GM23338 (cell line): ENCODE data around the gene GARS1. TPM values are rescaled to one million over a fixed set of nuclear protein-coding genes. Genes with fewer than 3 reads are reported as not detected.

Experiments
- ATAC-seq: fragments of 200-7000 bp; cut with Tn5 transposase; 3 replicates; pipeline ENCODE4 v1.9.1; 2020
- DNase-seq: peaks from one replicate; pipeline ENCODE4 v3.0.0-alpha.2; 2015; ENCODE audit warnings: low spot score
- H2AFZ ChIP-seq: fragments of 200-600 bp; sonication (generic); 2 replicates; pipeline ENCODE4 v1.8.0; 2016; ENCODE audit warnings: antibody characterized with exemption, mild to moderate bottlenecking, moderate library complexity
- H3F3A ChIP-seq: fragments of 200-600 bp; sonication (generic); replicated peaks from 2 replicates; pipeline ENCODE4 v1.8.0; 2017; ENCODE audit warnings: antibody characterized with exemption, mixed run types, low read depth
- H3K27ac ChIP-seq: fragments of 200-600 bp; sonication (generic); 2 replicates; pipeline ENCODE4 v1.6.1; 2016; ENCODE audit warnings: low read depth
- H3K27me3 ChIP-seq: fragments of 200-600 bp; sonication (generic); 2 replicates; pipeline ENCODE4 v1.8.0; 2016; ENCODE audit warnings: mild to moderate bottlenecking, mixed run types, moderate library complexity; ENCODE audit not compliant: insufficient read depth
- H3K36me3 ChIP-seq: fragments of 200-600 bp; sonication (generic); 2 replicates; pipeline ENCODE4 v1.8.0; 2016; ENCODE audit warnings: mild to moderate bottlenecking; ENCODE audit not compliant: insufficient read depth
- H3K4me1 ChIP-seq: fragments of 200-600 bp; sonication (generic); 2 replicates; pipeline ENCODE4 v1.8.0; 2016; ENCODE audit warnings: mild to moderate bottlenecking, moderate library complexity; ENCODE audit not compliant: insufficient read depth
- H3K4me2 ChIP-seq: fragments of 200-600 bp; sonication (generic); 2 replicates; pipeline ENCODE4 v1.7.1; 2017; ENCODE audit warnings: mixed run types
- H3K4me3 ChIP-seq: fragments of 200-600 bp; sonication (generic); 2 replicates; pipeline ENCODE4 v1.6.1; 2016; ENCODE audit warnings: mixed run types
- H3K79me2 ChIP-seq: fragments of 200-600 bp; sonication (generic); replicated peaks from 2 replicates; pipeline ENCODE4 v1.8.0; 2017; ENCODE audit warnings: mild to moderate bottlenecking; ENCODE audit not compliant: insufficient read depth
- H3K9me2 ChIP-seq: fragments of 200-600 bp; sonication (generic); 2 replicates; pipeline ENCODE4 v1.8.0; 2017; ENCODE audit not compliant: insufficient read depth
- H4K20me1 ChIP-seq: fragments of 200-600 bp; sonication (generic); replicated peaks from 2 replicates; pipeline ENCODE4 v1.8.0; 2017; ENCODE audit warnings: mild to moderate bottlenecking; ENCODE audit not compliant: insufficient read depth
- H3K27ac Mint-ChIP-seq: 2 replicates; pipeline ENCODE4 v1.8.0; 2020; ENCODE audit warnings: inconsistent platforms, mild to moderate bottlenecking, moderate library complexity, mixed read lengths
- H3K27me3 Mint-ChIP-seq: 3 replicates; pipeline ENCODE4 v1.8.0; 2022; ENCODE audit warnings: low read depth, mild to moderate bottlenecking, moderate library complexity, mixed read lengths, inconsistent platforms; ENCODE audit not compliant: insufficient read depth, poor library complexity
- H3K36me3 Mint-ChIP-seq: 3 replicates; pipeline ENCODE4 v1.8.0; 2021; ENCODE audit warnings: low read depth, mild to moderate bottlenecking, inconsistent platforms, moderate library complexity, mixed read lengths
- H3K4me1 Mint-ChIP-seq: 3 replicates; pipeline ENCODE4 v1.8.0; 2020; ENCODE audit warnings: mild to moderate bottlenecking, inconsistent platforms, mixed read lengths
- H3K4me3 Mint-ChIP-seq: 3 replicates; pipeline ENCODE4 v1.8.0; 2021; ENCODE audit warnings: moderate library complexity, mild to moderate bottlenecking, inconsistent platforms, mixed read lengths
- H3K9me3 Mint-ChIP-seq: 3 replicates; pipeline ENCODE4 v1.8.0; 2020; ENCODE audit warnings: moderate library complexity, mild to moderate bottlenecking, inconsistent platforms, mixed read lengths
- CREB1 ChIP-seq: fragments of 250-450 bp; sonication (Bioruptor Pico); IDR thresholded peaks from 2 replicates; pipeline ENCODE4 v1.5.0; 2020; ENCODE audit warnings: low read depth, mild to moderate bottlenecking, moderate library complexity
- ETS1 ChIP-seq: IDR thresholded peaks from 2 replicates; pipeline ENCODE4 v1.6.1; 2016; ENCODE audit warnings: antibody characterized with exemption
- EZH2phosphoT487 ChIP-seq: fragments of 200-600 bp; sonication (generic); IDR thresholded peaks from one replicate; pipeline ENCODE4 v1.8.1; 2018; ENCODE audit warnings: antibody characterized with exemption; ENCODE audit not compliant: unreplicated experiment
- JUNB ChIP-seq: IDR thresholded peaks from one replicate; pipeline ENCODE4 v1.6.1; 2016; ENCODE audit warnings: antibody characterized with exemption; ENCODE audit not compliant: unreplicated experiment
- NANOG ChIP-seq: IDR thresholded peaks from 2 replicates; pipeline ENCODE4 v1.6.1; 2016; ENCODE audit warnings: antibody characterized with exemption, borderline replicate concordance
- POLR2AphosphoS5 ChIP-seq: IDR thresholded peaks from 2 replicates; pipeline ENCODE4 v1.6.1; 2016; ENCODE audit warnings: antibody characterized with exemption, low read depth
- REST ChIP-seq: IDR thresholded peaks from one replicate; pipeline ENCODE4 v1.6.1; 2018; ENCODE audit warnings: antibody characterized with exemption; ENCODE audit not compliant: unreplicated experiment
- ZNF114 ChIP-seq: fragments of 250-450 bp; sonication (Bioruptor Pico); IDR thresholded peaks from 2 replicates; pipeline ENCODE4 v1.5.0; 2020; ENCODE audit warnings: mild to moderate bottlenecking, moderate library complexity
- ZNF331 ChIP-seq: fragments of 250-450 bp; sonication (Bioruptor Pico); IDR thresholded peaks from 2 replicates; pipeline ENCODE4 v1.5.0; 2020; ENCODE audit warnings: low read depth, mild to moderate bottlenecking, moderate library complexity
- ZNF462 ChIP-seq: fragments of 250-450 bp; sonication (Bioruptor Pico); IDR thresholded peaks from 2 replicates; pipeline ENCODE4 v1.5.0; 2020; ENCODE audit warnings: mild to moderate bottlenecking, moderate library complexity
- polyA plus RNA-seq: library from polyadenylated mRNA; unstranded; fragments of >200 nt; fragmentation: Nextera tagmentation; extraction: Ambion mirVana; gene quantifications from 2 replicates; pipeline ENCODE4 v1.2.1, GENCODE V29; 2016
- total RNA-seq: library from RNA; depleted of rRNA; stranded (reverse); fragments of >200 nt; shearing (Covaris generic); gene quantifications from 2 replicates; pipeline ENCODE4 v1.2.3, GENCODE V29; 2014

GARS1 gene
- total and polyA plus RNA-seq, 2 experiments from 2014 or later: 207 to 241 TPM

GRCh38 chr7:30664184-30664885 lies 69.7 kb downstream of the GARS1 start:
- Mint-ChIP-seq H3K4me1 (peaks cover 12% of the 10 kb centered on the region), H3K27ac (no peak overlapping the region), H3K36me3 (no peaks in the 10 kb centered on the region), H3K27me3 (peaks cover 9% of the 10 kb centered on the region), H3K9me3 (no peaks in the 10 kb centered on the region), H3K4me3 (no peak overlapping the region)
- Histone ChIP-seq H3K27ac (no peak overlapping the region), H3K4me3 (no peak overlapping the region), H3F3A (no peaks in the 10 kb centered on the region), H3K4me2 (no peak overlapping the region), H2AFZ (no peak overlapping the region), H3K4me1 (no peaks in the 10 kb centered on the region), H3K36me3 (no peaks in the 10 kb centered on the region), H3K27me3 (no peaks in the 10 kb centered on the region), H3K79me2 (no peaks in the 10 kb centered on the region), H3K9me2 (0 out of 2 replicates have a peak, but pooled peaks cover under 1% of the 10 kb centered on the region), H4K20me1 (0 out of 2 replicates have a peak, but pooled peaks cover 4% of the 10 kb centered on the region)
- DNase-seq: no peak
- TF ChIP-seq POLR2AphosphoS5: no peak
- TF ChIP-seq EZH2phosphoT487: no peak
- no peak for TF ChIP-seq JUNB
- no peak for TF ChIP-seq ZNF462 (CRISPR knock-in tag)
- TF ChIP-seq ETS1: no peak
- TF ChIP-seq CREB1 (CRISPR knock-in tag): no peak
- TF ChIP-seq ZNF114: no peak
- TF ChIP-seq NANOG: no peak
- no peak for TF ChIP-seq ZNF331 (CRISPR knock-in tag)
- no peak for TF ChIP-seq REST
- no peak for ATAC-seq
